Esophagus muscularis mucosa (tissue), 4 donors: ENCODE data around the gene GCNT1.

Source experiments
- EP300 ChIP-seq: sonication (generic); formaldehyde crosslinking; IDR thresholded peaks from one replicate; pipeline ENCODE4 v1.6.1; 2017; ENCODE audit warnings: antibody characterized with exemption
- POLR2A ChIP-seq: fragments of 450-650 bp; IDR thresholded peaks from one replicate; pipeline ENCODE4 v1.6.1; 2017; ENCODE audit warnings: antibody characterized with exemption, moderate library complexity, mild to moderate bottlenecking, low read depth
- POLR2AphosphoS5 ChIP-seq, 2 donors: sonication (generic); formaldehyde crosslinking; IDR thresholded peaks; one replicate each; pipeline ENCODE4 v1.6.1; 2017; ENCODE audit warnings: antibody characterized with exemption in 2 of 2
- TF ChIP-seq, protein P1 (sequence below), 3 experiments: fragments of 200-600 bp in 2 of 3; fragments of 450-650 bp in 1 of 3; sonication (generic) in 2 of 3; IDR thresholded peaks; one replicate each; pipeline ENCODE4 v1.5.1; 2017 to 2019; ENCODE audit warnings: antibody characterized with exemption in 3 of 3, mild to moderate bottlenecking in 2 of 3, moderate library complexity in 1 of 3

GRCh38 chr9:76530458-76531110 is 71.6 kb downstream of the GCNT1 start:
- TF ChIP-seq POLR2A (no peak), POLR2AphosphoS5 (IDR thresholded peaks at IDR 0.05) (no peak), EP300 (no peak)
- TF ChIP-seq, protein P1, sequence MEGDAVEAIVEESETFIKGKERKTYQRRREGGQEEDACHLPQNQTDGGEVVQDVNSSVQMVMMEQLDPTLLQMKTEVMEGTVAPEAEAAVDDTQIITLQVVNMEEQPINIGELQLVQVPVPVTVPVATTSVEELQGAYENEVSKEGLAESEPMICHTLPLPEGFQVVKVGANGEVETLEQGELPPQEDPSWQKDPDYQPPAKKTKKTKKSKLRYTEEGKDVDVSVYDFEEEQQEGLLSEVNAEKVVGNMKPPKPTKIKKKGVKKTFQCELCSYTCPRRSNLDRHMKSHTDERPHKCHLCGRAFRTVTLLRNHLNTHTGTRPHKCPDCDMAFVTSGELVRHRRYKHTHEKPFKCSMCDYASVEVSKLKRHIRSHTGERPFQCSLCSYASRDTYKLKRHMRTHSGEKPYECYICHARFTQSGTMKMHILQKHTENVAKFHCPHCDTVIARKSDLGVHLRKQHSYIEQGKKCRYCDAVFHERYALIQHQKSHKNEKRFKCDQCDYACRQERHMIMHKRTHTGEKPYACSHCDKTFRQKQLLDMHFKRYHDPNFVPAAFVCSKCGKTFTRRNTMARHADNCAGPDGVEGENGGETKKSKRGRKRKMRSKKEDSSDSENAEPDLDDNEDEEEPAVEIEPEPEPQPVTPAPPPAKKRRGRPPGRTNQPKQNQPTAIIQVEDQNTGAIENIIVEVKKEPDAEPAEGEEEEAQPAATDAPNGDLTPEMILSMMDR (IDR thresholded peaks at IDR 0.05): no peak
